Lower lobe of right lung (tissue), 2 donors: ENCODE data around the gene DEPDC5. TPM values are rescaled to one million over a fixed set of nuclear protein-coding genes. Genes with fewer than 3 reads are reported as not detected.

Source experiments
- ATAC-seq, 2 donors: fragments of 200-7000 bp; cut with Tn5 transposase; one replicate each; pipeline ENCODE4 v1.9.1; 2020 to 2022; ENCODE audit warnings: mild to moderate bottlenecking in 2 of 2, moderate library complexity in 2 of 2
- DNase-seq: peaks from one replicate; pipeline ENCODE4 v3.0.0-alpha.2; 2020
- H3K27ac ChIP-seq: fragments of 200-600 bp; one replicate; pipeline ENCODE4 v1.8.0; 2022
- H3K27me3 ChIP-seq: fragments of 200-600 bp; one replicate; pipeline ENCODE4 v1.8.0; 2022; ENCODE audit warnings: low read depth
- H3K36me3 ChIP-seq: fragments of 200-600 bp; one replicate; pipeline ENCODE4 v1.8.0; 2022; ENCODE audit warnings: mild to moderate bottlenecking
- H3K4me1 ChIP-seq: fragments of 200-600 bp; one replicate; pipeline ENCODE4 v1.8.0; 2022
- H3K4me3 ChIP-seq: fragments of 200-600 bp; one replicate; pipeline ENCODE4 v1.8.0; 2022; ENCODE audit warnings: mild to moderate bottlenecking
- H3K9me3 ChIP-seq: fragments of 200-600 bp; one replicate; pipeline ENCODE4 v1.8.0; 2022
- CTCF ChIP-seq: fragments of 200-600 bp; IDR thresholded peaks from one replicate; pipeline ENCODE4 v1.8.0; 2022; ENCODE audit warnings: antibody characterized with exemption, mild to moderate bottlenecking
- intact Hi-C: fragments of 100-400 bp; cut with DNase I; formaldehyde crosslinking; loops from one replicate; pipeline ENCODE4 v1.11.0; 2022
- total RNA-seq: library from RNA; stranded (reverse); fragmentation: NEBNext Ultra II Directional; extraction: Animal tissue kit (Norgen Biotek cat#: 25700); gene quantifications from one replicate; pipeline ENCODE4 v1.2.1, GENCODE V29; 2021
- donor health status: DM: no; HTN: yes; CAD: no; lungs with severe emphysema.

Gene DEPDC5
- total RNA-seq, 1 donor from 2014 or later: 29.0 TPM

GRCh38 chr22:31953261-31953660 lies 199.4 kb downstream of the DEPDC5 start:
- no peak for TF ChIP-seq CTCF
- DNase-seq: no peak
- H3K36me3 ChIP-seq: peaks cover 50% of the 10 kb centered on the region
- ATAC-seq: no peak
- no peaks in the 10 kb centered on the region for H3K27me3 ChIP-seq
- H3K4me3 ChIP-seq: no peak overlapping the region
- intact Hi-C loops: no loop called here
- H3K9me3 ChIP-seq: no peaks in the 10 kb centered on the region
- H3K27ac ChIP-seq: no peak overlapping the region
- peaks cover 73% of the 10 kb centered on the region for H3K4me1 ChIP-seq

- intact Hi-C loops: no loop called here
- Histone ChIP-seq H3K4me3 (no peak overlapping the region), H3K4me1 (peaks cover 70% of the 10 kb centered on the region), H3K36me3 (peaks cover 44% of the 10 kb centered on the region), H3K27ac (peak overlapping the region; percentile 44), H3K9me3 (no peaks in the 10 kb centered on the region), H3K27me3 (no peaks in the 10 kb centered on the region)
- DNase-seq (no peak), ATAC-seq (peak in 1 of 2 donors; percentile 25)
- TF ChIP-seq CTCF: no peak
These were observed 201.0 kb downstream of the DEPDC5 start for GRCh38 chr22:31954535-31955523.

GRCh38 chr22:31956360-31956759 lies 202.5 kb downstream of the DEPDC5 start:
- Histone ChIP-seq H3K4me1 (peaks cover 57% of the 10 kb centered on the region), H3K27me3 (no peaks in the 10 kb centered on the region), H3K36me3 (peaks cover 34% of the 10 kb centered on the region), H3K27ac (no peak overlapping the region), H3K9me3 (no peaks in the 10 kb centered on the region), H3K4me3 (no peak overlapping the region)
- ATAC-seq: no peak
- DNase-seq: no peak
- intact Hi-C loops: no loop called here
- no peak for TF ChIP-seq CTCF

Other genes starting within 250 kb of the DEPDC5 start
- 47.3 TPM for gene PISD, start 91.8 kb upstream of the DEPDC5 start, total RNA-seq
- 57.9 TPM for gene PRR14L, start 3.9 kb upstream of the DEPDC5 start, total RNA-seq
- 171 TPM for gene YWHAH, start 190.5 kb downstream of the DEPDC5 start, total RNA-seq